NOMO-1 treated with dmso at 0.1 percent for 144 hours (cell line): Measurements from ENCODE around the gene ADGRF4.
A peak's percentile ranks its signal among the peaks of the same experiment; 100 is the strongest.

Source experiments
- DNase-seq: peaks from one replicate; lab custom pipeline; 2025; ENCODE audit not compliant: unreplicated experiment; lab: John Stamatoyannopoulos, UW

ADGRF4 gene

GRCh38 chr6:47680724-47681123 is 17.7 kb upstream of the ADGRF4 start:
- no peak for DNase-seq

GRCh38 chr6:47681201-47681990 is 17.0 kb upstream of the ADGRF4 start:
- DNase-seq: no peak

DNA sequence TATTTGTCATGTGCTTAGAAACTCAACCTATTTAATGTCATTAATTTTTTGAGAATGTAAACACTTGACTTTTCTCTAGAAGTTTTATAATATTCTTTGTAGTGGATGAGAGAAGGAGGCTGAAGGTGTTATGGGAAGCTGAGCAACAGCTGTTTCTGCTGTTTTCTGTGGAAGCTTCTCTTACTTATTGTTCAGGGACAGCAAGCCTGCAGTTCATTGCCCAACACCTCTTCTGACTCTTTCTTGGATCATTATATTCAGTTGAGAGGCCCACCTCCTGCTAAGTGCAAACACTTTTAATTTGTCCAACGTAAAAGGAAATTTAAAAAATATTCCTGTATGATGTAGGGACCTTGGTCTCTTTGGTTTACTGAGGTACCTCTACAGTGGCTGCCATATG is 12.0 kb upstream of the ADGRF4 start:
- no peak for DNase-seq

- no peak for DNase-seq
Observed at GRCh38 chr6:47687432-47687831, 10.9 kb upstream of the ADGRF4 start.

GRCh38 chr6:47690214-47690613 is 8.2 kb upstream of the ADGRF4 start:
- no peak for DNase-seq

- no peak for DNase-seq
Observed at GRCh38 chr6:47690791-47691190, 7.6 kb upstream of the ADGRF4 start.

- no peak for DNase-seq
Observed at GRCh38 chr6:47697925-47698324, 455 bp upstream of the ADGRF4 start.

DNA sequence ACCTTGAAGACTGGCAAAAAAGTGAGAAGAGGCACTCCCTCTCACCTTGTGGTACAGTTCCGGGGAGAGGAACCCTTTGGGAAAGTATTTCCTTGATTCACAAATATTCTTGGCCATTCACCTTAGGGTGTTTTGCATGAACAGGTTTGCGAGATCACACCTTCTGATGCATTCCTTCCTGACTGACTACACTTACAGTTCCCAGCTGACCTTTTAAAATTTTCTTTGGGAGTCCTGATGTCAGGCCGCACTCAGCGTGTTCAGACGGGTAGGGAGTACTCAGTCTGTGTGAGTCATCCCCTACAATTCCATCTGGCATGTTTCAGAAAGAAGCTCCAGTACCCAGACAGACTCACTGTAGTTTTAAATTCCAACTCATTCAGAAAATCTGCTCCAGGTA is 1.7 kb downstream of the ADGRF4 start:
- DNase-seq: no peak

- DNase-seq: no peak
Observed at GRCh38 chr6:47700596-47700995, 2.2 kb downstream of the ADGRF4 start.

DNA sequence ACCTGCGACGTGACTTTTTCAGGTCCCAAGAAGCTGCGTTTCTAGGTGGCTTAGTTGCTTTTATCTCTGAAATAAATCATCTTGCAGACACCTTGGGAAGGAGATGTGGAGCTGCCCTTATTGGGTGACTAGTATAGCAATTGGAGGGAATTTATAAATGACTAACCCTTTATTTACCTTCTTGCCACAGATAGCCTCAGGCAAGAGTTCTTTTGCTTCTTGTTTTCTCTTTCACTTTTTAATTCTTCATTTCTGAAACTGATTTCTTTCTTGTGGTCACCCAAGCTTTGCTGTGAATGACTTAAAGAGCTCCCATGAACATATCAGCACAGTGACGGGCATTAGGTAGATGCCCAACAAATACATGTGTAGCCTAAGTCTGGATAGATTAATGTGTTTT is 3.0 kb downstream of the ADGRF4 start:
- DNase-seq: no peak

DNA sequence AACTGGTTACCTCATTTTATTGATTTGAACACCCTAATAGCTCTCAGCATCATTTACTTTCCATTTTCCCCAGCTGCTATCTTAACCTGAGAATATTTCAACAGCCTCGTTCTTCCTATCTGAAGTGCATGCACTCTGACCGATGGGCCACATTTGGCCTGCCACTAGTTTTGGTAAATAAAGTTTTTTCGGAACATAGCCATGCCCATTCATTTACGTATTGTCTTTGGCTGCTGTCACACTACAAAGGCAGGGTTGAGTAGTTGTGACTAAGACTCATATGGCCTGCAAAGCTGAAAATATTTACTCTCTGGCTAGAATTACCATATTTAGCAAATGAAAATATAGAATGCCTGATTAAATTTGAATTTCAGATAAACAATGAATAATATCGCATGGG is 10.8 kb downstream of the ADGRF4 start:
- DNase-seq: no peak

GRCh38 chr6:47710295-47710694 is 11.9 kb downstream of the ADGRF4 start:
- no peak for DNase-seq

- DNase-seq: no peak
Observed at GRCh38 chr6:47713200-47713599, 14.8 kb downstream of the ADGRF4 start.

GRCh38 chr6:47714802-47715201 is 16.4 kb downstream of the ADGRF4 start:
- no peak for DNase-seq

- DNase-seq: no peak
Observed at GRCh38 chr6:47715782-47716181, 17.4 kb downstream of the ADGRF4 start.

- no peak for DNase-seq
Observed at GRCh38 chr6:47716207-47716606, 17.8 kb downstream of the ADGRF4 start.

- no peak for DNase-seq
Observed at GRCh38 chr6:47718571-47718970, 20.2 kb downstream of the ADGRF4 start.

- DNase-seq: no peak
Observed at GRCh38 chr6:47721189-47721588, 22.8 kb downstream of the ADGRF4 start.

- peak; percentile 47 for DNase-seq
Observed at GRCh38 chr6:47722194-47722593, 23.8 kb downstream of the ADGRF4 start.

DNA sequence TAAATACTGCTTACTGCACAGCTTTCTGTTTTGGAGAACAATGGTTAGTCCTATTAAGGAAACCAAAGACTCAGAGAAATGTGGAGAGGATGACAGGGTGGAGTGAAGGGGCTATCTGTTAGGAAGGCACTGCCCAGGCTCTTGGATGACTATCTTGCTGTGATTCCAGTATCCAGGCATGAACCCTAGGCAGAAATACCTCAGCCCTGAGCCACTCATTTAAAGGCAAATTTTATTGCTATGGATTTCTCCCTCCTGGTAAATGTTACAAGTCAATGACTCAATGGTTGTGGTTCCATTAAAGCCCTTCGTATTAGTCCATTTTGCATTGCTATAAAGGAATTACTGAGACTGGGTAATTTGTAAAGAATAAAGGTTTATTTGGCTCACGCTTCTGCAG is 25.9 kb downstream of the ADGRF4 start:
- no peak for DNase-seq

DNA sequence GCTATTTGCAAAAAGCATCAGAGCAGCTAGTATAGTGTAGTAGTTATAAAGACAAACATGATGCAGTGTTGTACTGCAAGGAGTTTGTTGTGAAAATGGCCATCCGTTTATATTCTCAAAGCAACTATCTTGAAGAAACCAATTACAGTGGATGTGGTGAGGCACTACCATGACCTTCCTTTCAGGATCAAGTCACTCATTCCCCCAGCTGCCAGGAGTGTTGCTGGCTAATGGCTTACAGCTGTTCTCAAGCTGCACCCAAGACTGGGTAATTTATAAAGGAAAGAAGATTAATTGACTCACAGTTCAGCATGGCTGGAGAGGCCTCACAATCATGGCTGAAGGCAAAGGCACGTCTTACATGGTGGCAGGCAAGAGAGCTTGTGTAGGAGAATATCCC is 29.0 kb downstream of the ADGRF4 start:
- no peak for DNase-seq

DNA sequence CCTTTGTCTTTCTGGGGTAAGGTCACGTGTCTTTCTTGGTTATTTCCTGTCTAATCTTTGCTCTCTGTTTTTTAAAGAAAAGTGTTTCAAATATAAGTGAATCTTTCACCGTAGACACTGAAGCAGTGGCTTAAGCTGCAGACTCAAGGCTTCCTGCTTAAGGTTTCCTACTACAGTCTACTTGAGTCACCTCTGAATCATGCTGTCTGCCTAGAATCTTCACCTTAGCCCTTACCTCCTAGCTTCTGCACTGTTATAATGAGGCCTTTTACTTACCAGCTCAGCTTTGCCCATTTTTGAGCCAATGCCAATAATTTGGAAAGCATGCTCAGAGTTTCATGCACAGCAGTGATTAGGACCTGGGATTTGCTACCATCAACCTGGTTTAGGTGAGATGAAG is 30.6 kb downstream of the ADGRF4 start:
- DNase-seq: no peak

DNA sequence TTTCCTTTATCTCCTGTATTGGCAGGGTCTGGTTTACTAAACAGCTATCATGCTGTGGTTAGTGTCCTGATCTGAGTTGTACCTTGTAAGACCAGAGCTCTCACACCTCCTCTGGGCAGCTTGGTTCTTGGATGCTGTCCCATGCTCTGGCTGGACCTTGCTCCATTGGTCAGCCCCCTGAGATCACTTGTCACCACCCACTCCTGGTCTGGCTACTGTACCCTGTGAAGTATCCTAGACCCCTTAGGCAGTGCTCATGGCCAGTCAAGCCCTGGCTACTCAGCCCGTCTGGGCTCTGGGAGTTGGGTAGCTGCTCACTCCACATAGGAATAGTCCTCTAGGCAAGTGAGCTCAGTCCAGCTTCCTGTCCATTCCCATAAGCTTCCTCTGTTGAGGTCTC is 31.1 kb downstream of the ADGRF4 start:
- no peak for DNase-seq
